ENCODE results near the gene PRSS33. TPM values are rescaled to one million over a fixed set of nuclear protein-coding genes. Genes with fewer than 3 reads are reported as not detected.

Gene PRSS33
- total and polyA plus RNA-seq, 9 of the 15 experiments (the other 6 are each of a cell fraction or from before 2014, with no cell fraction given) = not detected

DNA sequence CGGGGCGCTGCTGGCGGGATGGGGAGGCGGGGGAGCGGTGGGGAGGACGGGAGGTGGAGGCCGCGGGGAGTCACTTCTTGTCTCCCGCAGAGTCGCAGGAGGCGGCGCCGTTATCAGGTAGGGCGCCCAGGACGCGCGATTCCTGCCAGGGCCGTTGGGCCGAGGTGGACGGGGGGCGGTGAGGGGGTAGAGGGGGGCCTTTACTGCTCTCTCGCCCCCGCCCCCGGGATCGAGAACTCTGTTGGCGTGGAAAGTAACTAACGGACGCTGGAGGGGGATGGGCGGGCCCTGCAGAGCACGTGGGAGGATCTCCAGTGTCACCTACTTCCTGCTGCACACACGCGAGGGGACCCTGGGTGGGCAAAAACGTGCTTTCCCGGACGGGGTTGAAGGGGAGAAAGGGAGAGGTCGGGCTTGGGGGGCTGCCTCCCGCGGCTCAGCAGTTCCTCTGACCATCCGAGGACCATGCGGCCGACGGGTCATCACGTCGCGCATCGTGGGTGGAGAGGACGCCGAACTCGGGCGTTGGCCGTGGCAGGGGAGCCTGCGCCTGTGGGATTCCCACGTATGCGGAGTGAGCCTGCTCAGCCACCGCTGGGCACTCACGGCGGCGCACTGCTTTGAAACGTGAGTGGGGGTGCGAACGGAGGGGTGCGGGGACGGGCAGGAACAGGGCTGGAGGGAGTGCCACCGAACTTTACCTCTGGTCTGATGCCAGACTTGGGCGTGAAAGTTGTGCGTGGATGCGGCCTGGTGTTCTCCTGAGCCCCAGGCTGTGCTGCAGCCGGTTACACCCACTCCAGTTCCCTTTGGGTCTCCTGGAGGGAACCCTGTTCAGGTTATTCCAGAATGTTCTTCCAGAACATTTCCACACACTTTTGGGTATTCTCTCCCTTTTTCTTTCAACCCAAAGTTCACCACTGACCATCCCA is 30.2 kb upstream of the PRSS33 start (continued):
- TF ChIP-seq, protein P1, sequence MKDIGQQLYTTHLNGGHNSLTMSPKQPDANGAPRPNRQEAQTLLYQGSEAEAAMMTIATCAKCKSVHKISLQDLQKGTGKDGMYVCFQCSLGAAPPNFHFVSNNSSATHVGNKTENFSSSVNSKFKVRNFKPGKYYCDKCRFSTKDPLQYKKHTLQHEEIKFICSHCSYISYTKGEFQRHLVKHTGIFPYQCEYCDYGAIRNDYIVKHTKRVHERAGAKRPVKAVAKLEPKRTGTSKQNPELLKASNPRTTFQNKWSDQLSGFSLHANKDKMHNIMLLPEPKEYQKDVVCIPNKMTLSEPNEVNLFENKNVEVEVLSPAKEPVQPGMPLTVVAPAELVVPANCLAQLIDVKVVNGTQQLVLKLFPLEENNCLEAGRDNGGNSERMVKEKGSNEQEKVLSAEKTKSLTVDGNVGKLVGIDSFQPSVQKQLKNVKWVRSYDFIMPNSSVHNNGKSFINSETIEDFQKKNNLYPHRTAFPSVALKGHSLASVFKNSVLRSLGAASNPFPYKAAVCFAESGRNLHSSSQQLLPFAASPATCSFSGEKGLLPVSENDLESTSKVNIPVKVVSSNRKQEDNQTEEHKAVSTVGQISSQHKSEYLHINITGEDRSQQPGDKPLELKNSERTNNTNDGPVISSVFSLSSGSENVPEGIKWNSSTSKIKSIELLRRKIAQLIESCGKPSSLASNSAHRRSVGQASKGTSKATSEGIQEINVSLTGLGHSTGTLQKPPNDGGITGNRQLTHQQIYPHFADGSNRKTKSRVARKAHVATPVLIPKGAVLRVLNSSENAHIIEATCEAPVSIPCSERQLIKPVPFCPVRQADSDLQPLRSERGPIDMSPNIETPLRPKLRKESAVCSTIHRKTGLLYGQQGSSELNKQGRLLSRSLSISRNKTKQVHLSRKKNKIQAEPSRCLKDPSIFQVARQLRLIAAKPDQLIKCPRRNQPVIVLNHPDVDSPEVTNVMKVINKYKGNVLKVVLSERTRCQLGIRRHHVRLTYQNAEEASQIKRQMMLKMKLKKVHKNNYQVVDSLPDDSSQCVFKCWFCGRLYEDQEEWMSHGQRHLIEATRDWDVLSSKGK (CRISPR knock-in tag; IDR thresholded peaks at IDR 0.05) = no peak
- TF ChIP-seq ZFP36 (IDR thresholded peaks at IDR 0.05; ENCODE audit: low read depth, low read length, partially characterized antibody) = no peak
- no peak for TF ChIP-seq FOXJ2 (tag; IDR thresholded peaks at IDR 0.05)
- no peak for TF ChIP-seq IRF2 (CRISPR knock-in tag; IDR thresholded peaks at IDR 0.05)
- peak; percentile 96 for TF ChIP-seq MYC (IDR thresholded peaks at IDR 0.05; ENCODE audit: low read depth, low read length)
- peak; percentile 96 for TF ChIP-seq MYC (CRISPR knock-in tag; IDR thresholded peaks at IDR 0.05; ENCODE audit: borderline replicate concordance, low read depth)
- no peak for TF ChIP-seq MTF1 (CRISPR knock-in tag; IDR thresholded peaks at IDR 0.05; ENCODE audit: borderline replicate concordance)
- TF ChIP-seq, protein P2, sequence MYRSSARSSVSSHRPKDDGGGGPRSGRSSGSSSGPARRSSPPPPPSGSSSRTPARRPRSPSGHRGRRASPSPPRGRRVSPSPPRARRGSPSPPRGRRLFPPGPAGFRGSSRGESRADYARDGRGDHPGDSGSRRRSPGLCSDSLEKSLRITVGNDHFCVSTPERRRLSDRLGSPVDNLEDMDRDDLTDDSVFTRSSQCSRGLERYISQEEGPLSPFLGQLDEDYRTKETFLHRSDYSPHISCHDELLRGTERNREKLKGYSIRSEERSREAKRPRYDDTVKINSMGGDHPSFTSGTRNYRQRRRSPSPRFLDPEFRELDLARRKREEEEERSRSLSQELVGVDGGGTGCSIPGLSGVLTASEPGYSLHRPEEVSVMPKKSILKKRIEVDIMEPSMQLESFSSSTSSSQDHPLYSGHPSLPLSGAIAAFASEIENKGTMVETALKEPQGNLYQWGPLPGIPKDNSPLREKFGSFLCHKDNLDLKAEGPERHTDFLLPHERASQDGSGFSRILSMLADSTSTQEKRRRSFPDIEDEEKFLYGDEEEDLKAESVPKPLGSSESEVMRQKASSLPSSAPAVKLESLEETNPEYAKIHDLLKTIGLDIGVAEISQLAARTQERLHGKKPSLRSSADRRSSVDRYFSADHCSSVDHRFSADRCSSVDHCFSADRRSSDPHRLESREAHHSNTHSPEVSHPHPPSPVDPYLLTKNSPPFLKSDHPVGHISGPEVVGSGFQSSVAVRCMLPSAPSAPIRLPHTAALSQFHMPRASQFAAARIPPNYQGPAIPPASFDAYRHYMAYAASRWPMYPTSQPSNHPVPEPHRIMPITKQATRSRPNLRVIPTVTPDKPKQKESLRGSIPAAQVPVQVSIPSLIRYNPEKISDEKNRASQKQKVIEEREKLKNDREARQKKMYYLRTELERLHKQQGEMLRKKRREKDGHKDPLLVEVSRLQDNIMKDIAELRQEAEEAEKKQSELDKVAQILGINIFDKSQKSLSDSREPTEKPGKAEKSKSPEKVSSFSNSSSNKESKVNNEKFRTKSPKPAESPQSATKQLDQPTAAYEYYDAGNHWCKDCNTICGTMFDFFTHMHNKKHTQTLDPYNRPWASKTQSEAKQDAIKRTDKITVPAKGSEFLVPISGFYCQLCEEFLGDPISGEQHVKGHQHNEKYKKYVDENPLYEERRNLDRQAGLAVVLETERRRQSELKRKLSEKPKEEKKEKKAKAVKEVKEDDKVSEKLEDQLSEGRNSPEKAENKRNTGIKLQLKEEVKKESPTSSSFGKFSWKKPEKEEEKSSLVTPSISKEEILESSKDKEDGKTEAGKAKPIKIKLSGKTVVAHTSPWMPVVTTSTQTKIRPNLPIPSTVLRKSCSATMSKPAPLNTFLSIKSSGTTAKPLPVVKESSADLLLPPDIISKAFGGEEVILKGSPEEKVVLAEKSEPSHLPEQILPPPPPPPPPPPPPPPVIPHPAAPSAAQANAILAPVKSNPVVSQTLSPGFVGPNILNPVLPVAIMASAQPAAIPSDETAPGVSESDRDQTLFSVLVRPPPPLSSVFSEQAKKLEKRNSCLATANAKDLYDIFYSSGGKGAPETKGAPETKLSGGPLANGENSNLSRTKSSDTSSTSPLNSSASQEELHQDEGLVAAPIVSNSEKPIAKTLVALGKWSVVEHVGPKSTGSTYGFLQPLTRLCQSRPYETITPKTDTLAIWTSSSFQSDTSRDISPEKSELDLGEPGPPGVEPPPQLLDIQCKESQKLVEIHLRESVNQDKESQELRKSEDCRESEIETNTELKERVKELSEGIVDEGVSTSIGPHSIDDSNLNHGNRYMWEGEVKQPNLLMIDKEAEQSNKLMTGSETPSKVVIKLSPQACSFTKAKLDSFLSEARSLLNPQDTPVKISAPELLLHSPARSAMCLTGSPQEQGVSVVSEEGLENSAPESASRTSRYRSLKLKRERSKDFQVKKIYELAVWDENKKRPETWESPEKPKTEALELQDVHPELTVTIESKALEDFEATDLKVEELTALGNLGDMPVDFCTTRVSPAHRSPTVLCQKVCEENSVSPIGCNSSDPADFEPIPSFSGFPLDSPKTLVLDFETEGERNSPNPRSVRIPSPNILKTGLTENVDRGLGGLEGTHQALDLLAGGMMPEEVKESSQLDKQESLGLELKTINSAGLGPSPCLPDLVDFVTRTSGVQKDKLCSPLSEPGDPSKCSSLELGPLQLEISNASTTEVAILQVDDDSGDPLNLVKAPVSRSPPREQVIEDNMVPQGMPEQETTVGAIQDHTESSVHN (IDR thresholded peaks at IDR 0.05; ENCODE audit: borderline replicate concordance in 1 of 2, low read depth in 1 of 2) = no peak
- no peak for TF ChIP-seq RCOR1 (IDR thresholded peaks at IDR 0.05; ENCODE audit: borderline replicate concordance in 1 of 2, low read depth in 2 of 2, low read length in 2 of 2)
- TF ChIP-seq TEAD1 (CRISPR knock-in tag; IDR thresholded peaks at IDR 0.05) = 0 out of 4 replicates have a peak, but pooled peaks of 1 of the 2 experiments have one; percentile 42

Data from K562 (cell line).